ENCODE measurements around the gene GFPT2.

GFPT2 gene

GRCh38 chr5:180353048-180353979 is at the start of gene GFPT2:
TSS of gene GFPT2 (minus strand) at chr5:180353336. CDS start at chr5:180353217, 119 bp downstream.
- Histone ChIP-seq H2AFZ (ENCODE audit: low read depth) (peak within 1 kb of the TSS; percentile 47; the same call in 1 of the 2 replicates), H4K20me1 (ENCODE audit: insufficient read depth) (no peaks in the 10 kb centered on the region), H3K27me3 (ENCODE audit: insufficient read depth, low read depth) (0 out of 2 replicates have a peak, but pooled peaks cover 2% of the 10 kb centered on the region), H3K4me1 (ENCODE audit: low read depth, poor library complexity, severe bottlenecking) (no peaks in the 10 kb centered on the region), H3K27ac (no peak within 1 kb of the TSS), H3K36me3 (ENCODE audit: insufficient read depth) (no peaks in the 10 kb centered on the region), H3K4me2 (no peak within 1 kb of the TSS), H3K79me2 (ENCODE audit: insufficient read depth, low read depth) (no peaks in the 10 kb centered on the region), H3K9ac (no peak within 1 kb of the TSS), H3K4me3 (IDR thresholded peaks at IDR 0.05; ENCODE audit: insufficient read depth, low read depth, low read length) (no peak within 1 kb of the TSS)
- no peak for TF ChIP-seq CTCF (conservative IDR thresholded peaks at IDR 0.05; ENCODE audit: low read depth, low read length)

GRCh38 chr5:180402716-180403115 is 49.6 kb upstream of the GFPT2 start:
- Histone ChIP-seq H3K27ac (no peak overlapping the region), H3K9ac (no peak overlapping the region), H3K79me2 (ENCODE audit: insufficient read depth, low read depth) (no peaks in the 10 kb centered on the region), H2AFZ (ENCODE audit: low read depth) (no peak overlapping the region), H3K27me3 (ENCODE audit: insufficient read depth, low read depth) (no peaks in the 10 kb centered on the region), H3K4me3 (IDR thresholded peaks at IDR 0.05; ENCODE audit: insufficient read depth, low read depth, low read length) (no peak overlapping the region), H4K20me1 (ENCODE audit: insufficient read depth) (no peaks in the 10 kb centered on the region), H3K4me2 (no peak overlapping the region), H3K4me1 (ENCODE audit: low read depth, poor library complexity, severe bottlenecking) (no peaks in the 10 kb centered on the region), H3K36me3 (ENCODE audit: insufficient read depth) (no peaks in the 10 kb centered on the region)
- TF ChIP-seq CTCF (conservative IDR thresholded peaks at IDR 0.05; ENCODE audit: low read depth, low read length), result no peak

GRCh38 chr5:180401229-180401907 is 48.2 kb upstream of the GFPT2 start:
- Histone ChIP-seq H3K9ac (no peak overlapping the region), H2AFZ (ENCODE audit: low read depth) (no peak overlapping the region), H3K4me2 (no peak overlapping the region), H3K4me3 (IDR thresholded peaks at IDR 0.05; ENCODE audit: insufficient read depth, low read depth, low read length) (no peak overlapping the region), H3K79me2 (ENCODE audit: insufficient read depth, low read depth) (no peaks in the 10 kb centered on the region), H3K27ac (no peak overlapping the region), H3K36me3 (ENCODE audit: insufficient read depth) (no peaks in the 10 kb centered on the region), H3K27me3 (ENCODE audit: insufficient read depth, low read depth) (no peaks in the 10 kb centered on the region), H4K20me1 (ENCODE audit: insufficient read depth) (no peaks in the 10 kb centered on the region), H3K4me1 (ENCODE audit: low read depth, poor library complexity, severe bottlenecking) (no peaks in the 10 kb centered on the region)
- no peak for TF ChIP-seq CTCF (conservative IDR thresholded peaks at IDR 0.05; ENCODE audit: low read depth, low read length)

- Histone ChIP-seq H3K4me1 (ENCODE audit: low read depth, poor library complexity, severe bottlenecking) (no peaks in the 10 kb centered on the region), H3K27ac (no peak overlapping the region), H3K27me3 (ENCODE audit: insufficient read depth, low read depth) (no peaks in the 10 kb centered on the region; the same call in 1 of the 2 replicates), H3K4me2 (no peak overlapping the region), H3K4me3 (IDR thresholded peaks at IDR 0.05; ENCODE audit: insufficient read depth, low read depth, low read length) (no peak overlapping the region), H4K20me1 (ENCODE audit: insufficient read depth) (no peaks in the 10 kb centered on the region), H2AFZ (ENCODE audit: low read depth) (no peak overlapping the region), H3K9ac (no peak overlapping the region), H3K79me2 (ENCODE audit: insufficient read depth, low read depth) (no peaks in the 10 kb centered on the region), H3K36me3 (ENCODE audit: insufficient read depth) (no peaks in the 10 kb centered on the region)
- no peak for TF ChIP-seq CTCF (conservative IDR thresholded peaks at IDR 0.05; ENCODE audit: low read depth, low read length)
Measured at GRCh38 chr5:180400416-180400815, 47.3 kb upstream of the GFPT2 start.

Data from KMS-11 (cell line).